Stimulated activated effector memory CD8-positive, alpha-beta T cell treated with anti-CD3 and anti-CD28 coated beads, Interleukin-12 subunit alpha, Interleukin-12 subunit beta, amount 100 ng/mL, for 72 hours (primary cell): ENCODE measurements around the gene PRDM16.

Experiments used
- ATAC-seq: fragments of 150-1000 bp; cut with Tn5 transposase; 2 replicates; pipeline ENCODE4 v1.10.0; 2021
- DNase-seq, 2 donors: peaks; one replicate each; pipeline ENCODE4 v3.0.0; 2021 to 2022; ENCODE audit warnings: low spot score in 2 of 2
- H3K27ac Mint-ChIP-seq: one replicate; pipeline ENCODE4 v1.8.0; 2022; ENCODE audit warnings: mild to moderate bottlenecking, mixed read lengths
- H3K36me3 Mint-ChIP-seq: one replicate; pipeline ENCODE4 v1.8.0; 2022; ENCODE audit warnings: mild to moderate bottlenecking, mixed read lengths
- H3K4me1 Mint-ChIP-seq: one replicate; pipeline ENCODE4 v1.8.0; 2022; ENCODE audit warnings: mixed read lengths
- H3K4me3 Mint-ChIP-seq: one replicate; pipeline ENCODE4 v1.8.0; 2022; ENCODE audit warnings: mild to moderate bottlenecking, mixed read lengths
- H3K9me3 Mint-ChIP-seq: one replicate; pipeline ENCODE4 v1.8.0; 2022; ENCODE audit warnings: mixed read lengths

PRDM16 gene

GRCh38 chr1:3089490-3089889 lies 20.5 kb downstream of the PRDM16 start:
- no peak overlapping the region for H3K4me3 Mint-ChIP-seq
- no peaks in the 10 kb centered on the region for H3K9me3 Mint-ChIP-seq
- H3K4me1 Mint-ChIP-seq, result no peaks in the 10 kb centered on the region
- ATAC-seq (no peak), DNase-seq (no peak)
- H3K36me3 Mint-ChIP-seq, result no peaks in the 10 kb centered on the region
- H3K27ac Mint-ChIP-seq, result no peak overlapping the region

DNA sequence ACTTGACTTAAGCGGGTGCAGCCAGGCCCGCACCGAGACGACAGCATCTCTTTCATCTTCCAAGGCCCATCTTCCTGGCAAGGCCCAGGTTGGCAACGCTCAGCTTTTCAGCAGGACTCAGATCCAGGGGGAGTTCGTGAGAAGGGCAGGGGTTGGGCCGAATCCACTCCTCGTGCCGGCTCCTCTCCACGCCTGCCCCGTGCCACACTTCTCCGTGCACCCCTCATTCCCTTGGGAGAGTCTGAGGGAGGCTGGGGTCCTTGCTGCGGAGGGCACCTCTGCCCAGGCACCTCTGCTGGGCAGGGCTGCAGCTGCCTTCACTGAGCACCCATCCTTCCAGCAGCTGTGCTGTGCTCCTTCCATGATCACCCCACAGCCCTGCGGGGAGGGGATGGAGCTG lies 22.3 kb downstream of the PRDM16 start:
- H3K9me3 Mint-ChIP-seq, result no peaks in the 10 kb centered on the region
- no peak overlapping the region for H3K4me3 Mint-ChIP-seq
- H3K4me1 Mint-ChIP-seq, result no peaks in the 10 kb centered on the region
- no peak overlapping the region for H3K27ac Mint-ChIP-seq
- ATAC-seq, result no peak
- H3K36me3 Mint-ChIP-seq, result no peaks in the 10 kb centered on the region
- no peak for DNase-seq

DNA sequence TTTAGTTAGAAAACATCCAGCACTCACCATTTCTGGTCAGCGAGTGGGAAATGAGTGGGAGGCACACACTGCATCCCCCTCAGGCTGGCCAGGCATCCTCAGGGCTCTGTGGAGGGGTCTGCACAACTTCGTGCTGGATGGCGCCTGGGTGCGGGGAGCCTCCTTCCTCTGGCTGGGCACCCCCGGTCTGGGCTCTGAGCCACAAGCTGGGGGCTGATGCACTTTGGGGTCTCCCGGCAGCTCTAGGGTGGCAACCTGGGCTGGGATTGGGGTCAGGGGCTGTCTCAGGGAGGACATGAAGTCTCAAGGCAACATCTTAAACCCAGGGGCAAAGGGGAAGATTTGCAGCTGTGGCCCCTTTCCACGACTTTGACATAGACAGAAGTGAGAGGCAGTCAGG lies 23.5 kb downstream of the PRDM16 start:
- H3K36me3 Mint-ChIP-seq, result no peaks in the 10 kb centered on the region
- ATAC-seq (no peak), DNase-seq (no peak)
- no peaks in the 10 kb centered on the region for H3K4me1 Mint-ChIP-seq
- H3K27ac Mint-ChIP-seq, result no peak overlapping the region
- H3K4me3 Mint-ChIP-seq, result no peak overlapping the region
- H3K9me3 Mint-ChIP-seq, result no peaks in the 10 kb centered on the region

- ATAC-seq (no peak), DNase-seq (no peak)
- Mint-ChIP-seq H3K27ac (no peak overlapping the region), H3K9me3 (no peaks in the 10 kb centered on the region), H3K4me3 (no peak overlapping the region), H3K36me3 (no peaks in the 10 kb centered on the region), H3K4me1 (no peaks in the 10 kb centered on the region)
Measured at GRCh38 chr1:3093898-3094626, 25.1 kb downstream of the PRDM16 start.

DNA sequence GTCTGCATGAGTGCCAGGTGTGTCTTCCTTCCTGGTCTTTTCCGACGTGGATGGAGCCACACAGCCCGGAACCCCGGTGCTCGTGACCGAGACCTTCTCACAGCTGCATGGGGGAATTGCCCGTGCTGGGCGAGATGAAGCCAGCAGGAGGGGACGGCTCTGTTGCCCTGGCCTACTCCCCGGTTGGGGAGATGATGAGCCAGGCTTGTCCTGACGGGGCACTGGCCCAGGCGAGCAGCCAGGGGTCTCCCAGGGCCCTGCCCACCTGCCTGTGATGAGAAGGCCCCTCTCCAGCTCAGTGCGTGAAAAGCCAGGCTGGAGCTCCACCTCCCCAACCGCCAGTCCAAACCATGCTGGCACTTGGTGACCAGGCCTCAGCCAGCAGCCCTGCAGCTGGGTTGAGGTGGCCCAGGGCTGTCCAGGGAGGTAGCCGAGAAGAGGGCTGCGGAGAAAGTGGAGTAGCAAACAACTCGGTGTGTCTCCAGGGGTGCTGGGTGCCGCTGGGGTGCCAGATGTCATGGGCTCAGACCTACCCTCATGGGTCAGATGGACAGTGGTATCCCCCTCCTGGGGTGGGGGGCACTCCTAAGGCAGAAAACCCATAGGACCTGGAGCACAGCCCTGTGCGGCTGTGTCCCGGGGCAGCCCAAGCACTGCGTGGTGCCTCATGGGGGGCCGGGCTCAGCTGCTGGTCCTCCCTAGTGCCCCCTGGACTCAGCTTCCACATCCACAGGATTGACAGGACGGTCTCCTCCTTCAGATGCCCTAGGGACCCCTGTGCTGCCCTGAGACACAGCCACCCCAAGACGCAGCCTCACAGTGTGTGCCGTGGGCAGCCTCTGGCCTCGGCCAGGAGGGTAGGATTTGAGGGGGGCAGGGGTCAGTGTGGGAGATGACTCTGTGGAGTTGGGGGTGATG lies 26.1 kb downstream of the PRDM16 start:
- Mint-ChIP-seq H3K36me3 (no peaks in the 10 kb centered on the region), H3K9me3 (no peaks in the 10 kb centered on the region), H3K4me1 (no peaks in the 10 kb centered on the region), H3K27ac (no peak overlapping the region), H3K4me3 (no peak overlapping the region)
- ATAC-seq (no peak), DNase-seq (no peak)

- Mint-ChIP-seq H3K4me3 (no peak overlapping the region), H3K27ac (peak overlapping the region; percentile 54), H3K36me3 (no peaks in the 10 kb centered on the region), H3K9me3 (no peaks in the 10 kb centered on the region), H3K4me1 (no peaks in the 10 kb centered on the region)
- ATAC-seq (no peak), DNase-seq (no peak)
Measured at GRCh38 chr1:3096345-3096744, 27.3 kb downstream of the PRDM16 start.

GRCh38 chr1:3097231-3097630 lies 28.2 kb downstream of the PRDM16 start:
- Mint-ChIP-seq H3K4me1 (no peaks in the 10 kb centered on the region), H3K9me3 (no peaks in the 10 kb centered on the region), H3K27ac (no peak overlapping the region), H3K36me3 (no peaks in the 10 kb centered on the region), H3K4me3 (no peak overlapping the region)
- no peak for ATAC-seq
- no peak for DNase-seq

DNA sequence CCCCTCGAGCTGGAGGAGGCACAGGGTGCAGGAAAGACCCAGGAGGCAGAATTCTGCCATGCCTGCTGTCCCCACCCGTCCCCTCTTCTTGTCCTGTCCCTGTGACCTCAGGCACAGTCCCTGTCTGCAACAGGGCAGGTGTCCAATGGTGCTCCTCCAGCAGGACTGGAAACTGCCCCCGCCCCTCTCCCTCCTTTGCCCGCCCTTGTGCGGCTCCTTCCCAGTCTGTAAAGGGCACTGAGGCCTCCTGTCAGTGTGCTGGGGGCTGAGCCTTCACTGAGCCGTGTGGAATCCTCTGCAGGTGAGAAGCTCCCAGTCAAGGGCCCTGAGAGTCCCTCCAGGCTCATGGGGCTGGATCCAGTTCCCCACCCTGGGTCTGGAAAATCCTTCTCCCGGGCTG lies 28.9 kb downstream of the PRDM16 start:
- ATAC-seq, result no peak
- Mint-ChIP-seq H3K4me3 (no peak overlapping the region), H3K9me3 (no peaks in the 10 kb centered on the region), H3K27ac (no peak overlapping the region), H3K4me1 (no peaks in the 10 kb centered on the region), H3K36me3 (no peaks in the 10 kb centered on the region)
- DNase-seq, result no peak

DNA sequence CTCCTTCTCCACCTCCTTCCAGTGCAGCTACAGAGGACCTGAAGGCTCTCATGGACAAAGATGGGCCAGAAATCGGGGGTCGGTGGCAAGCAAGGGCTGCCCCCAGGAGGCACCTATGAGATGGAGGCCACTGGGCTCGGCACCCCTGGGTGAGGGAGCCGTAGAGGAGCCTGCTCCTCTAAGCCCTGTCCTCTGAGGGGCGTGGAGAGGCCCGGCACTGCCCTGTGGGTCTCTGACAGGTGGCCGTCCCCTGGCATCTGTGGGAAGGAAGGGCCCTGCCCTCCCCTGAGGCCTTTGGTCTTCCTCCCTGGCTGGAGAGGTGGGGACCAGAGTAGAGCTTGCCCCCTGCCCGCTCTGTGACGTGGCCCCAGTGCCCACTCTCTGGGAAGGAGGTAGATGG lies 30.9 kb downstream of the PRDM16 start:
- no peaks in the 10 kb centered on the region for H3K4me1 Mint-ChIP-seq
- DNase-seq (no peak), ATAC-seq (no peak)
- no peak overlapping the region for H3K4me3 Mint-ChIP-seq
- no peaks in the 10 kb centered on the region for H3K36me3 Mint-ChIP-seq
- H3K9me3 Mint-ChIP-seq, result no peaks in the 10 kb centered on the region
- no peak overlapping the region for H3K27ac Mint-ChIP-seq

- no peak for ATAC-seq
- Mint-ChIP-seq H3K36me3 (no peaks in the 10 kb centered on the region), H3K9me3 (no peaks in the 10 kb centered on the region), H3K4me1 (no peaks in the 10 kb centered on the region), H3K27ac (no peak overlapping the region), H3K4me3 (no peak overlapping the region)
- no peak for DNase-seq
Measured at GRCh38 chr1:3101124-3101939, 32.3 kb downstream of the PRDM16 start.

DNA sequence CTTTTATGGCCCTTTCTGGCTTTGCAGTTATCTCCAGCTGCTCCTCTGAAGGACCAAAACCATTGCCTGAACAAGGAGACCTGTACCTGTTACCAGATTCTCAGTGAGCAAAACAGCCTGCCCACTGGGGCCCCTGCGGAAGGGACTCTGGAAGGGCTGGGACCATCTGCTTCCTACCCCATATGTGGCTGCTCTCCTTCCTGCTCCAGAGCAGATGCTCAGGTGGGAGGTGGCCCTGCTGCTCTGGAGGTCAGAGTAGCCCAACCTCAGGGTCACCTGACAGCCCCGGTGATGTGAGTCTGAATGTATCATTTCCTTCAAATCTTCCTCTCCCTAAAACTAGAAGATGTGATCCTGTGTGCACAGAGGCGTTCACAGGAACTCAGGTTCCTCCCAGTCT lies 33.6 kb downstream of the PRDM16 start:
- Mint-ChIP-seq H3K27ac (no peak overlapping the region), H3K36me3 (no peaks in the 10 kb centered on the region), H3K9me3 (no peaks in the 10 kb centered on the region), H3K4me1 (no peaks in the 10 kb centered on the region), H3K4me3 (no peak overlapping the region)
- ATAC-seq (no peak), DNase-seq (no peak)

GRCh38 chr1:3103967-3104677 lies 35.1 kb downstream of the PRDM16 start:
- no peak overlapping the region for H3K27ac Mint-ChIP-seq

DNA sequence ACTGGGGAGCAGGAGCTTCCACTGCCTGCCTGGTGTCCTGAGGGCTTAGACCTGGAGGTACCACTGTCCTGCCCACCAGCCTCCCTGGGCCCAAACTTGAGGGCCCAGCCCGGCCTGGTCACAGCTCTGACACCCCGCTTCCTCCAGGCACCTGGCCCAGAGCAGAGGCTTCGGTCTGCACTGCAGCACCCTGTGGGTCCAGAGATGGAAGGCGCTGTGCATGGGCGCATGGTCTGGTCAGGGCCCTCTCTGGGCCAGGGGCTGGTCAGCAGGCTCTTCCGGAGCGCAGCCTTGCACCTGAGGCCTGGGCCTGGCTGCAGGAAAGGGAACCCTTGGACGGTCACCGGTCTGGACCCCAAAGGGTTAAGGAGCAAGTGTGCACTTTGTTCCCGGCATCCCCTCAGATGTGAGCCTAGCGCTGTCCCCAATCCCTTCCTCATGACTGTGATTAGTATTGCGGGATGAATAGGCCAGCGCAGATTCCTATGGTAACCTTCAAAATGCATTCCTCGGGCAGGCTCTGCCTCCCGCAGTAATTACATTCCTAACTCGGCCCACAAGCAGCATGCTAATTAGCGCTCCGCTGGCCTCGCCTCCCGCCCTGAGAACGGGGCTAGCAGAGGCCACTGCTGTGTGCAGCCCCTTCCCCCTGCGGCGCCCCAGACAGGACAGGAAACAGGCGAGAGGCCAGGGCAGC lies 36.3 kb downstream of the PRDM16 start:
- no peaks in the 10 kb centered on the region for H3K9me3 Mint-ChIP-seq
- no peaks in the 10 kb centered on the region for H3K36me3 Mint-ChIP-seq
- ATAC-seq (no peak), DNase-seq (no peak)
- no peaks in the 10 kb centered on the region for H3K4me1 Mint-ChIP-seq
- H3K4me3 Mint-ChIP-seq, result no peak overlapping the region
- H3K27ac Mint-ChIP-seq, result no peak overlapping the region

More at GRCh38 chr1:3103967-3104677, 35.1 kb downstream of the PRDM16 start:
- Mint-ChIP-seq H3K9me3 (no peaks in the 10 kb centered on the region), H3K36me3 (no peaks in the 10 kb centered on the region), H3K4me1 (no peaks in the 10 kb centered on the region), H3K4me3 (no peak overlapping the region)
- ATAC-seq, result no peak
- DNase-seq, result no peak

- Mint-ChIP-seq H3K27ac (no peak overlapping the region), H3K4me1 (no peaks in the 10 kb centered on the region), H3K9me3 (no peaks in the 10 kb centered on the region), H3K4me3 (no peak overlapping the region), H3K36me3 (no peaks in the 10 kb centered on the region)
- DNase-seq, result no peak
- ATAC-seq, result no peak
Measured at GRCh38 chr1:3106216-3106615, 37.2 kb downstream of the PRDM16 start.
